ENCODE measurements around the gene SLC45A1.

The SLC45A1 gene

GRCh38 chr1:8368956-8369639 lies 51.2 kb downstream of the SLC45A1 start:
- Histone ChIP-seq H3K4ac (ENCODE audit: low read length) (no peak overlapping the region), H2BK120ac (ENCODE audit: low read depth, low read length) (no peak overlapping the region), H2AFZ (ENCODE audit: low read length) (no peak overlapping the region), H3K36me3 (replicated peaks in 1 of 2; ENCODE audit: control insufficient read depth in 2 of 2, insufficient read depth in 2 of 2, low read length in 2 of 2) (peaks cover 11 to 57% of the 10 kb centered on the region in 2 donors), H3K27me3 (ENCODE audit: control insufficient read depth in 3 of 3, insufficient read depth in 3 of 3, low read depth in 1 of 3, low read length in 3 of 3) (no peaks in the 10 kb centered on the region), H3K9ac (ENCODE audit: low read depth, low read length, poor library complexity) (no peak overlapping the region), H3K14ac (ENCODE audit: low read length) (no peak overlapping the region), H3K27ac (replicated peaks; ENCODE audit: low read length) (no peak overlapping the region), H3K23ac (ENCODE audit: low read depth, low read length, poor library complexity) (no peak overlapping the region), H4K8ac (ENCODE audit: low read depth, low read length) (no peak overlapping the region), H3K4me1 (ENCODE audit: control insufficient read depth in 2 of 2, insufficient read depth in 1 of 2, low read depth in 1 of 2, low read length in 2 of 2) (peaks cover 47 to 49% of the 10 kb centered on the region in 2 donors), H3K4me2 (ENCODE audit: insufficient read depth, low read length, poor library complexity, severe bottlenecking) (no peak overlapping the region), H3K4me3 (ENCODE audit: low read length in 2 of 2) (no peak overlapping the region), H4K91ac (ENCODE audit: low read depth, low read length, poor library complexity) (no peak overlapping the region), H2AK5ac (ENCODE audit: low read depth, low read length) (no peak overlapping the region), H3K18ac (ENCODE audit: low read length) (no peak overlapping the region), H2BK15ac (ENCODE audit: low read length) (no peak overlapping the region), H2BK12ac (ENCODE audit: low read length) (no peak overlapping the region), H2BK5ac (ENCODE audit: low read length) (no peak overlapping the region), H3K79me1 (ENCODE audit: low read depth, low read length) (peaks cover 8% of the 10 kb centered on the region), H3K9me3 (replicated peaks in 1 of 2; ENCODE audit: control insufficient read depth in 2 of 2, insufficient read depth in 1 of 2, low read depth in 1 of 2, low read length in 2 of 2) (peaks cover 2 to 3% of the 10 kb centered on the region in 2 donors)
- DNase-seq (ENCODE audit: low spot score): no peak
- no CpG with 5 or more reads among the region's 5 CpGs for WGBS, 2 donors (ENCODE audit: extremely low coverage in 2 of 2, insufficient read length in 2 of 2, insufficient replicate concordance in 1 of 2)

GRCh38 chr1:8370046-8370881 lies 52.4 kb downstream of the SLC45A1 start:
- no CpG with 5 or more reads among the region's 14 CpGs for WGBS, 2 donors (ENCODE audit: extremely low coverage in 2 of 2, insufficient read length in 2 of 2, insufficient replicate concordance in 1 of 2)
- Histone ChIP-seq H3K18ac (ENCODE audit: low read length) (no peak overlapping the region), H3K79me1 (ENCODE audit: low read depth, low read length) (peaks cover 8% of the 10 kb centered on the region), H2BK5ac (ENCODE audit: low read length) (no peak overlapping the region), H3K4me2 (ENCODE audit: insufficient read depth, low read length, poor library complexity, severe bottlenecking) (no peak overlapping the region), H2AK5ac (ENCODE audit: low read depth, low read length) (no peak overlapping the region), H4K8ac (ENCODE audit: low read depth, low read length) (no peak overlapping the region), H3K9me3 (replicated peaks in 1 of 2; ENCODE audit: control insufficient read depth in 2 of 2, insufficient read depth in 1 of 2, low read depth in 1 of 2, low read length in 2 of 2) (peaks cover 2 to 3% of the 10 kb centered on the region in 2 donors), H4K91ac (ENCODE audit: low read depth, low read length, poor library complexity) (no peak overlapping the region), H3K9ac (ENCODE audit: low read depth, low read length, poor library complexity) (no peak overlapping the region), H3K4me3 (ENCODE audit: low read length in 2 of 2) (no peak overlapping the region), H2BK15ac (ENCODE audit: low read length) (no peak overlapping the region), H3K4me1 (ENCODE audit: control insufficient read depth in 2 of 2, insufficient read depth in 1 of 2, low read depth in 1 of 2, low read length in 2 of 2) (peaks cover 47 to 55% of the 10 kb centered on the region in 2 donors), H2BK12ac (ENCODE audit: low read length) (no peak overlapping the region), H3K27me3 (ENCODE audit: control insufficient read depth in 3 of 3, insufficient read depth in 3 of 3, low read depth in 1 of 3, low read length in 3 of 3) (no peaks in the 10 kb centered on the region), H3K4ac (ENCODE audit: low read length) (no peak overlapping the region), H2AFZ (ENCODE audit: low read length) (no peak overlapping the region), H3K27ac (replicated peaks; ENCODE audit: low read length) (no peak overlapping the region), H3K36me3 (replicated peaks in 1 of 2; ENCODE audit: control insufficient read depth in 2 of 2, insufficient read depth in 2 of 2, low read length in 2 of 2) (peaks cover 5 to 48% of the 10 kb centered on the region in 2 donors), H3K23ac (ENCODE audit: low read depth, low read length, poor library complexity) (no peak overlapping the region), H3K14ac (ENCODE audit: low read length) (no peak overlapping the region), H2BK120ac (ENCODE audit: low read depth, low read length) (no peak overlapping the region)
- no peak for DNase-seq (ENCODE audit: low spot score)

- WGBS, 2 donors (ENCODE audit: extremely low coverage in 2 of 2, insufficient read length in 2 of 2, insufficient replicate concordance in 1 of 2): no CpG with 5 or more reads among the region's 5 CpGs
- no peak overlapping the region for H3K4me3 ChIP-seq (ENCODE audit: low read length in 2 of 2)
- peaks cover 7% of the 10 kb centered on the region for H3K79me1 ChIP-seq (ENCODE audit: low read depth, low read length)
- no peak overlapping the region for H2BK5ac ChIP-seq (ENCODE audit: low read length)
- H2BK15ac ChIP-seq (ENCODE audit: low read length): no peak overlapping the region
- no peak overlapping the region for H4K91ac ChIP-seq (ENCODE audit: low read depth, low read length, poor library complexity)
- no peak overlapping the region for H2AK5ac ChIP-seq (ENCODE audit: low read depth, low read length)
- no peak overlapping the region for H3K14ac ChIP-seq (ENCODE audit: low read length)
- no peak overlapping the region for H3K4ac ChIP-seq (ENCODE audit: low read length)
- H3K18ac ChIP-seq (ENCODE audit: low read length): no peak overlapping the region
- H2AFZ ChIP-seq (ENCODE audit: low read length): no peak overlapping the region
- no peaks in the 10 kb centered on the region for H3K27me3 ChIP-seq (ENCODE audit: control insufficient read depth in 3 of 3, insufficient read depth in 3 of 3, low read depth in 1 of 3, low read length in 3 of 3)
- H4K8ac ChIP-seq (ENCODE audit: low read depth, low read length): no peak overlapping the region
- peaks cover 2 to 3% of the 10 kb centered on the region in 2 donors for H3K9me3 ChIP-seq (replicated peaks in 1 of 2; ENCODE audit: control insufficient read depth in 2 of 2, insufficient read depth in 1 of 2, low read depth in 1 of 2, low read length in 2 of 2)
- H2BK12ac ChIP-seq (ENCODE audit: low read length): no peak overlapping the region
- H3K4me2 ChIP-seq (ENCODE audit: insufficient read depth, low read length, poor library complexity, severe bottlenecking): no peak overlapping the region
- H2BK120ac ChIP-seq (ENCODE audit: low read depth, low read length): no peak overlapping the region
- no peak overlapping the region for H3K9ac ChIP-seq (ENCODE audit: low read depth, low read length, poor library complexity)
- peaks cover 47 to 55% of the 10 kb centered on the region in 2 donors for H3K4me1 ChIP-seq (ENCODE audit: control insufficient read depth in 2 of 2, insufficient read depth in 1 of 2, low read depth in 1 of 2, low read length in 2 of 2)
- H3K36me3 ChIP-seq (replicated peaks in 1 of 2; ENCODE audit: control insufficient read depth in 2 of 2, insufficient read depth in 2 of 2, low read length in 2 of 2): peaks cover 5 to 42% of the 10 kb centered on the region in 2 donors
- H3K23ac ChIP-seq (ENCODE audit: low read depth, low read length, poor library complexity): no peak overlapping the region
- no peak overlapping the region for H3K27ac ChIP-seq (replicated peaks; ENCODE audit: low read length)
- DNase-seq (ENCODE audit: low spot score): no peak
Observed at GRCh38 chr1:8370905-8371315, 53.0 kb downstream of the SLC45A1 start.

- no peaks in the 10 kb centered on the region for H3K27me3 ChIP-seq (ENCODE audit: control insufficient read depth in 3 of 3, insufficient read depth in 3 of 3, low read depth in 1 of 3, low read length in 3 of 3)
- no peak overlapping the region for H3K9ac ChIP-seq (ENCODE audit: low read depth, low read length, poor library complexity)
- no peak overlapping the region for H2BK120ac ChIP-seq (ENCODE audit: low read depth, low read length)
- no peak overlapping the region for H3K4me3 ChIP-seq (ENCODE audit: low read length in 2 of 2)
- H2BK12ac ChIP-seq (ENCODE audit: low read length): no peak overlapping the region
- WGBS, 2 donors (ENCODE audit: extremely low coverage in 2 of 2, insufficient read length in 2 of 2, insufficient replicate concordance in 1 of 2): no CpG with 5 or more reads among the region's 9 CpGs
- peaks cover 47 to 55% of the 10 kb centered on the region in 2 donors for H3K4me1 ChIP-seq (ENCODE audit: control insufficient read depth in 2 of 2, insufficient read depth in 1 of 2, low read depth in 1 of 2, low read length in 2 of 2)
- H3K4me2 ChIP-seq (ENCODE audit: insufficient read depth, low read length, poor library complexity, severe bottlenecking): no peak overlapping the region
- H3K18ac ChIP-seq (ENCODE audit: low read length): no peak overlapping the region
- no peak overlapping the region for H2AK5ac ChIP-seq (ENCODE audit: low read depth, low read length)
- no peak overlapping the region for H4K91ac ChIP-seq (ENCODE audit: low read depth, low read length, poor library complexity)
- H2BK5ac ChIP-seq (ENCODE audit: low read length): no peak overlapping the region
- H3K36me3 ChIP-seq (replicated peaks in 1 of 2; ENCODE audit: control insufficient read depth in 2 of 2, insufficient read depth in 2 of 2, low read length in 2 of 2): peaks cover 2 to 36% of the 10 kb centered on the region in 2 donors
- H2BK15ac ChIP-seq (ENCODE audit: low read length): no peak overlapping the region
- H3K9me3 ChIP-seq (replicated peaks in 1 of 2; ENCODE audit: control insufficient read depth in 2 of 2, insufficient read depth in 1 of 2, low read depth in 1 of 2, low read length in 2 of 2): peaks cover under 1 to 2% of the 10 kb centered on the region in 2 donors
- H3K27ac ChIP-seq (replicated peaks; ENCODE audit: low read length): no peak overlapping the region
- no peak overlapping the region for H3K23ac ChIP-seq (ENCODE audit: low read depth, low read length, poor library complexity)
- no peak overlapping the region for H2AFZ ChIP-seq (ENCODE audit: low read length)
- peaks cover 5% of the 10 kb centered on the region for H3K79me1 ChIP-seq (ENCODE audit: low read depth, low read length)
- H3K4ac ChIP-seq (ENCODE audit: low read length): no peak overlapping the region
- no peak for DNase-seq (ENCODE audit: low spot score)
- no peak overlapping the region for H3K14ac ChIP-seq (ENCODE audit: low read length)
- H4K8ac ChIP-seq (ENCODE audit: low read depth, low read length): no peak overlapping the region
Observed at GRCh38 chr1:8371372-8371991, 53.6 kb downstream of the SLC45A1 start.

All from neuronal stem cell (in vitro differentiated cells).